Endodermal cell (in vitro differentiated cells): ENCODE measurements around the gene GJD2. TPM values are rescaled to one million over a fixed set of nuclear protein-coding genes. Genes with fewer than 3 reads are reported as not detected.

ENCODE experiments used
- DNase-seq: peaks from one replicate; pipeline ENCODE4 v3.0.0-alpha.2; 2017
- H3K27ac ChIP-seq: 2 replicates; pipeline ENCODE4 v1.5.1; 2013; ENCODE audit warnings: mild to moderate bottlenecking, low read depth, low read length, moderate library complexity
- H3K27me3 ChIP-seq: 2 replicates; pipeline ENCODE4 v1.6.1; 2013; ENCODE audit warnings: mild to moderate bottlenecking, low read length, moderate library complexity; ENCODE audit not compliant: insufficient read depth, control insufficient read depth, poor library complexity, severe bottlenecking
- H3K36me3 ChIP-seq: 2 replicates; pipeline ENCODE4 v1.7.0; 2013; ENCODE audit warnings: mild to moderate bottlenecking, low read length, moderate library complexity; ENCODE audit not compliant: control insufficient read depth, insufficient read depth
- H3K4me1 ChIP-seq: one replicate; pipeline ENCODE4 v1.7.0; 2013; ENCODE audit warnings: low read length; ENCODE audit not compliant: control insufficient read depth, insufficient read depth
- H3K4me3 ChIP-seq: 2 replicates; pipeline ENCODE4 v1.5.1; 2013; ENCODE audit warnings: mild to moderate bottlenecking, low read length, moderate library complexity
- H3K9ac ChIP-seq: 2 replicates; pipeline ENCODE4 v1.6.1; 2013; ENCODE audit warnings: mild to moderate bottlenecking, low read length, moderate library complexity; ENCODE audit not compliant: poor library complexity, severe bottlenecking; ENCODE audit errors: extremely low read depth
- H3K9me3 ChIP-seq: 2 replicates; pipeline ENCODE4 v1.6.1; 2013; ENCODE audit warnings: mild to moderate bottlenecking, low read length, moderate library complexity; ENCODE audit not compliant: control insufficient read depth
- H3K27ac Mint-ChIP-seq: 2 replicates; pipeline ENCODE4 v1.8.0; 2020; ENCODE audit warnings: mixed read lengths
- H3K27me3 Mint-ChIP-seq: 2 replicates; pipeline ENCODE4 v1.8.0; 2021; ENCODE audit warnings: mild to moderate bottlenecking, mixed read lengths; ENCODE audit not compliant: insufficient read depth
- H3K36me3 Mint-ChIP-seq: 2 replicates; pipeline ENCODE4 v1.8.0; 2020; ENCODE audit warnings: low read depth, mixed read lengths
- H3K4me1 Mint-ChIP-seq: 2 replicates; pipeline ENCODE4 v1.8.0; 2020; ENCODE audit warnings: mixed read lengths
- H3K4me3 Mint-ChIP-seq: 2 replicates; pipeline ENCODE4 v1.8.0; 2020; ENCODE audit warnings: mild to moderate bottlenecking, moderate library complexity, mixed read lengths
- H3K9me3 Mint-ChIP-seq: 2 replicates; pipeline ENCODE4 v1.8.0; 2020; ENCODE audit warnings: mild to moderate bottlenecking, mixed read lengths
- WGBS, 2 experiments: methylation state at CpG; one replicate each; pipeline versions ENCODE4 v1.1.5 to v1.1.7; 2013; ENCODE audit warnings: missing lambda C conversion rate in 2 of 2, mixed read lengths in 1 of 2; ENCODE audit not compliant: insufficient coverage in 1 of 2, insufficient read length in 1 of 2; 5-methylcytosine and 5-hydroxymethylcytosine counted together
- total RNA-seq, 2 donors: library from RNA; stranded (reverse); fragmentation: NEBNext Ultra II Directional in 1 of 2; extraction: Animal tissue kit (Norgen Biotek cat#: 25700) in 1 of 2; gene quantifications; 2 replicates in 1 of 2; 3 replicates in 1 of 2; pipeline ENCODE4 v1.2.1, GENCODE V29; 2021
- TF ChIP-seq, protein P1 (sequence below): fragments of 200-600 bp; sonication (generic); conservative IDR thresholded peaks from 2 replicates; pipeline ENCODE4 v1.5.0; 2021; ENCODE audit warnings: antibody characterized with exemption, mild to moderate bottlenecking

The GJD2 gene
- total RNA-seq, 2 donors from 2014 or later = not detected

DNA sequence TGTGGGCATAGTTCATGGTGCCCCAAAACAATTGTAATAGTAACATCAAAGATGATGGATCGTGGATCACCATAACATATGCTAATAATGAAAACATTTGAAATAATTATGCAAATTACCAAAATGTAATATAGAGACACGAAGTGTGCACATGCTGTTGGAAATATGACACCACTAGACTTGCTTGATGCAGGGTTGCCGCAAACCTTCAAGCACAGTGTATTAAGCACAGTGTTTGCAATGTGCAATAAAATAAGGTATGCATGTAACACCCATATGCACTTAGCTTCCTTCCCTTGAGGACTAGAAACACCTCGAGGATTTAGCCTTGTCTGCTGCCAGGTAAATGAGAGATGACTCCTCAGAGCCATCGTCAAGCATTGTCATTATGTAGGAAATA, 10.9 kb upstream of the GJD2 start:
- Histone ChIP-seq H3K9ac (no peak overlapping the region), H3K36me3 (no peaks in the 10 kb centered on the region), H3K27me3 (peaks cover 4% of the 10 kb centered on the region), H3K9me3 (no peaks in the 10 kb centered on the region), H3K4me3 (no peak overlapping the region), H3K4me1 (no peaks in the 10 kb centered on the region), H3K27ac (no peak overlapping the region)
- Mint-ChIP-seq H3K27ac (no peak overlapping the region), H3K9me3 (no peaks in the 10 kb centered on the region), H3K4me1 (no peaks in the 10 kb centered on the region), H3K27me3 (peaks cover 3% of the 10 kb centered on the region), H3K36me3 (no peaks in the 10 kb centered on the region), H3K4me3 (no peak overlapping the region)
- TF ChIP-seq, protein P1, sequence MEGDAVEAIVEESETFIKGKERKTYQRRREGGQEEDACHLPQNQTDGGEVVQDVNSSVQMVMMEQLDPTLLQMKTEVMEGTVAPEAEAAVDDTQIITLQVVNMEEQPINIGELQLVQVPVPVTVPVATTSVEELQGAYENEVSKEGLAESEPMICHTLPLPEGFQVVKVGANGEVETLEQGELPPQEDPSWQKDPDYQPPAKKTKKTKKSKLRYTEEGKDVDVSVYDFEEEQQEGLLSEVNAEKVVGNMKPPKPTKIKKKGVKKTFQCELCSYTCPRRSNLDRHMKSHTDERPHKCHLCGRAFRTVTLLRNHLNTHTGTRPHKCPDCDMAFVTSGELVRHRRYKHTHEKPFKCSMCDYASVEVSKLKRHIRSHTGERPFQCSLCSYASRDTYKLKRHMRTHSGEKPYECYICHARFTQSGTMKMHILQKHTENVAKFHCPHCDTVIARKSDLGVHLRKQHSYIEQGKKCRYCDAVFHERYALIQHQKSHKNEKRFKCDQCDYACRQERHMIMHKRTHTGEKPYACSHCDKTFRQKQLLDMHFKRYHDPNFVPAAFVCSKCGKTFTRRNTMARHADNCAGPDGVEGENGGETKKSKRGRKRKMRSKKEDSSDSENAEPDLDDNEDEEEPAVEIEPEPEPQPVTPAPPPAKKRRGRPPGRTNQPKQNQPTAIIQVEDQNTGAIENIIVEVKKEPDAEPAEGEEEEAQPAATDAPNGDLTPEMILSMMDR = no peak
- 89 to 90% methylated on average over 2 to 4 of the region's 5 CpGs for WGBS, 2 experiments
- DNase-seq = no peak

DNA sequence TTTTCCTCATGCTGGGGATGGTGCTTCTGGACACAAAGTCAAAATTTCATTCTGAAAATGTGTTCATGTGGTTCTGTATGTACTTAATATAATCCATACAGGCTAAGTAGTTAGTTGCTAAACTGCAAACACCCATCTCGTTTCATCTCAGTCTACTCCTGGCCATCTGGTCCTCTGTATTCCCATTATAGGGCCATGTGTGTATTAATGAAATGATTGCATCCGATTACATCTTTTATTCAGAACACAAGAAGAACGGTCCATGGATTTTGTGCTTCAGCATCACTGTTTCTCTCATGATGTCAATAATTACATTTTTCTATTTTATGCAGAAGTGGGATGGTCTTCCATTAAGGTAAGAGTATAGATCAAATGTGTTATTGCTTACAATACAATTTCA, 6.1 kb upstream of the GJD2 start:
- Mint-ChIP-seq H3K27me3 (peaks cover 43% of the 10 kb centered on the region), H3K4me1 (no peaks in the 10 kb centered on the region), H3K36me3 (no peaks in the 10 kb centered on the region), H3K9me3 (no peaks in the 10 kb centered on the region), H3K4me3 (no peak overlapping the region), H3K27ac (no peak overlapping the region)
- Histone ChIP-seq H3K9me3 (no peaks in the 10 kb centered on the region), H3K27ac (no peak overlapping the region), H3K27me3 (peaks cover 44% of the 10 kb centered on the region), H3K9ac (no peak overlapping the region), H3K36me3 (no peaks in the 10 kb centered on the region), H3K4me1 (no peaks in the 10 kb centered on the region), H3K4me3 (no peak overlapping the region)
- WGBS, 2 experiments = 67% methylated on average over 3 of the region's 3 CpGs; no CpG with 5 or more reads in 1 of the 2 experiments
- no peak for DNase-seq
- TF ChIP-seq, protein P1 = no peak

DNA sequence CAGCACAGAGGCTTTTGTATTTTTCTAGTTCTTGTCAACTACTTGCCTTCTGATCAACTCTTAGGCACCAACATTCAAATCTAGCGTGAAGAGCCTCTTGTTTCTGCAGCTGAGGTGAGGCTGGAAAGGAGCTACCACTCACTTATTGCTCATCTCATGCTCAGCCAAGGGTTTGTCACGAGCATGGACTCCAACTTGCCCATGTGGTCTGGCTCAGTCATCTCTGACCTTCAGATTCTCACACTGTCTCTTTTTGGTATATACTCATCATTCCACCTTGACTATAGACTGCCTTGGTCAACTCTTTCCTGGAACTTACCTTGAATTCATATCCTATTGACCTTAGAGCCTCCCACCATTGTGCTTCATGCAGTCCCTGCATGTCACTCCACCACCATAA, 5.2 kb upstream of the GJD2 start:
- Mint-ChIP-seq H3K4me1 (peaks cover 3% of the 10 kb centered on the region), H3K4me3 (no peak overlapping the region), H3K27me3 (peaks cover 52% of the 10 kb centered on the region), H3K27ac (no peak overlapping the region), H3K36me3 (no peaks in the 10 kb centered on the region), H3K9me3 (no peaks in the 10 kb centered on the region)
- WGBS, 2 experiments = 65 to 67% methylated on average over 2 of the region's 2 CpGs
- H3K9me3 ChIP-seq = no peaks in the 10 kb centered on the region
- H3K27me3 ChIP-seq = peaks cover 53% of the 10 kb centered on the region
- H3K4me1 ChIP-seq = no peaks in the 10 kb centered on the region
- H3K27ac ChIP-seq = no peak overlapping the region
- no peak for DNase-seq
- no peak overlapping the region for H3K9ac ChIP-seq
- no peaks in the 10 kb centered on the region for H3K36me3 ChIP-seq
- H3K4me3 ChIP-seq = no peak overlapping the region
- TF ChIP-seq, protein P1 = no peak
